ENCODE data around the gene ZC3H10. TPM values are rescaled to one million over a fixed set of nuclear protein-coding genes. Genes with fewer than 3 reads are reported as not detected.

Gene ZC3H10
- total RNA-seq, 2 experiments from 2014 or later = 12.6 to 16.5 TPM

- Histone ChIP-seq H3K9me2 (ENCODE audit: insufficient read depth, low read length) (no peaks in the 10 kb centered on the region), H2AFZ (ENCODE audit: low read length) (no peak overlapping the region), H3K79me2 (ENCODE audit: insufficient read depth, low read depth, low read length) (peaks cover 18% of the 10 kb centered on the region; the same call in 1 of the 2 replicates)
These were observed 11.3 kb downstream of the ZC3H10 start for GRCh38 chr12:56129206-56129941.

DNA sequence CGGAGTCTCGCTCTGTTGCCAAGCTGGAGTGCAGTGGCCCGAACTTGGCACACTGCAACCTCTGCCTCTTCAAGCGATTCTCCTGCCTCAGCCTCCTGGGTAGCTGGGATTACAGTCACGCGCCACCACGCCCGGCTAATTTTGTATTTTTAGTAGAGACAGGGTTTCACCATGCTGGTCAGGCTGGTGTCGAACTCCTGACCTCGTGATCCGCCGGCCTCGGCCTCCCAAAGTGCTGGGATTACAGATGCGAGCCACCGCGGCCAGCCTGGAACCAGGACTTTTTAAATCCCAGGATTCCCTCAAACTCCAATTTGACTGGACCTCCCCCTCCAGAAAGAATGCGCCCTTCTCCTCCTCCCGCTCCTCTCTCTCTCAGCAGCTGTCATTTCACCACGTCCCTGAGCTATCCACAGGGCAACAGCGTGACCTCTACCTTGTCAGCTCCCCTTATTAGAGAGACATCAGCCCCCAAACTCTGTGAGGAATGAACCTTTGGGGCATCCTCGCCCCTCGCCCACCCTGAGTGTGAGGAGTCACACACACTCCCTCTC, 12.0 kb downstream of the ZC3H10 start:
- Histone ChIP-seq H3K79me2 (ENCODE audit: insufficient read depth, low read depth, low read length) (peaks cover 18% of the 10 kb centered on the region; the same call in 1 of the 2 replicates), H2AFZ (ENCODE audit: low read length) (no peak overlapping the region), H3K4me1 (ENCODE audit: insufficient read depth, low read length, poor library complexity, severe bottlenecking) (peaks cover 35% of the 10 kb centered on the region), H3K4me3 (ENCODE audit: low read depth, low read length, poor library complexity, severe bottlenecking) (peak overlapping the region; percentile 83), H4K20me1 (ENCODE audit: insufficient read depth, low read length) (no peaks in the 10 kb centered on the region), H3K9me2 (ENCODE audit: insufficient read depth, low read length) (no peaks in the 10 kb centered on the region), H3K27ac (ENCODE audit: low read depth, low read length, poor library complexity, severe bottlenecking) (peak overlapping the region; percentile 62), H3K36me3 (ENCODE audit: insufficient read depth, low read length) (peaks cover 51% of the 10 kb centered on the region), H3K4me2 (ENCODE audit: low read length) (peak overlapping the region; percentile 86), H3K9me3 (ENCODE audit: low read length) (0 out of 2 replicates have a peak, but pooled peaks cover 10% of the 10 kb centered on the region)
- POLR2A ChIA-PET = interaction anchor here (0.6 to 2.6 kb wide), 3 partner anchors 12 to 116 kb away, joined by 3 to 32 read pairs (median 4); partner anchors contain the start of genes RPL41 and ZC3H10
- TF ChIP-seq CTCF (conservative IDR thresholded peaks at IDR 0.05; ENCODE audit: low read length) (no peak), EZH2phosphoT487 (IDR thresholded peaks at IDR 0.05; ENCODE audit: borderline replicate concordance, low read depth, low read length) (no peak)
- intact Hi-C loops (cut with micrococcal nuclease; ENCODE audit: unreplicated experiment) = loop anchor here (5.0 kb wide), 1 partner anchor 317 kb away; the partner anchor contains the start of gene TIMELESS
- no peak for DNase-seq (ENCODE audit: low spot score)
- no TSS peak for BruUV-seq (replicated peaks)
- CTCF ChIA-PET (ENCODE audit: unreplicated experiment) = no interaction called here

More at GRCh38 chr12:56129206-56129941, 11.3 kb downstream of the ZC3H10 start:
- ChIA-PET CTCF (ENCODE audit: unreplicated experiment) (no interaction called here), POLR2A (interaction anchor here (0.6 to 3.8 kb wide), 7 partner anchors 10 to 115 kb away, joined by 3 to 32 read pairs (median 4); partner anchors contain the start of genes RPL41, SMARCC2 and ZC3H10)
- peak overlapping the region; percentile 62 for H3K27ac ChIP-seq (ENCODE audit: low read depth, low read length, poor library complexity, severe bottlenecking)
- H3K4me1 ChIP-seq (ENCODE audit: insufficient read depth, low read length, poor library complexity, severe bottlenecking) = peaks cover 41% of the 10 kb centered on the region
- H3K4me2 ChIP-seq (ENCODE audit: low read length) = peak overlapping the region; percentile 86
- no peaks in the 10 kb centered on the region for H4K20me1 ChIP-seq (ENCODE audit: insufficient read depth, low read length)
- 0 out of 2 replicates have a peak, but pooled peaks cover 10% of the 10 kb centered on the region for H3K9me3 ChIP-seq (ENCODE audit: low read length)
- TF ChIP-seq CTCF (conservative IDR thresholded peaks at IDR 0.05; ENCODE audit: low read length) (no peak), EZH2phosphoT487 (IDR thresholded peaks at IDR 0.05; ENCODE audit: borderline replicate concordance, low read depth, low read length) (no peak)
- peaks cover 44% of the 10 kb centered on the region for H3K36me3 ChIP-seq (ENCODE audit: insufficient read depth, low read length)
- intact Hi-C loops (cut with micrococcal nuclease; ENCODE audit: unreplicated experiment) = loop anchor here (5.0 kb wide), 1 partner anchor 318 kb away; the partner anchor contains the start of gene TIMELESS
- BruUV-seq (replicated peaks) = no TSS peak
- DNase-seq (ENCODE audit: low spot score) = peak; percentile 85
- peak overlapping the region; percentile 83 for H3K4me3 ChIP-seq (ENCODE audit: low read depth, low read length, poor library complexity, severe bottlenecking)

All from OCI-LY7 (cell line).